Omental fat pad (tissue), 4 donors: ENCODE measurements around the gene SH3GL2. TPM values are rescaled to one million over a fixed set of nuclear protein-coding genes. Genes with fewer than 3 reads are reported as not detected.

ENCODE experiments used
- ATAC-seq: fragments of 150-250 bp; one replicate; pipeline ENCODE4 v1.9.1; 2016; ENCODE audit warnings: mild to moderate bottlenecking, moderate library complexity; ENCODE audit not compliant: low FRiP score
- DNase-seq: peaks from one replicate; pipeline ENCODE4 v3.0.0-alpha.2; 2019; ENCODE audit warnings: low spot score
- CTCF ChIP-seq, 3 donors: fragments of 450-650 bp; IDR thresholded peaks; one replicate each; pipeline ENCODE4 v1.5.1; 2016 to 2017; ENCODE audit warnings: antibody characterized with exemption in 3 of 3, mild to moderate bottlenecking in 3 of 3, moderate library complexity in 2 of 3
- total RNA-seq, 4 donors: library from RNA; depleted of rRNA; stranded (reverse); fragments of >200 nt; gene quantifications; one replicate each; pipeline ENCODE4 v1.1.0, GENCODE V29; 2016

SH3GL2 gene
- total RNA-seq, 4 donors from 2014 or later: 0.24 to 0.56 TPM; not detected in 2

GRCh38 chr9:17669206-17669605 is 90.3 kb downstream of the SH3GL2 start:
- TF ChIP-seq CTCF (IDR thresholded peaks at IDR 0.05): no peak
- no peak for ATAC-seq
- DNase-seq: no peak

GRCh38 chr9:17682684-17683083 is 103.8 kb downstream of the SH3GL2 start:
- DNase-seq (no peak), ATAC-seq (no peak)
- no peak for TF ChIP-seq CTCF (IDR thresholded peaks at IDR 0.05)

GRCh38 chr9:17688834-17689233 is 110.0 kb downstream of the SH3GL2 start:
- ATAC-seq: no peak
- DNase-seq: no peak
- TF ChIP-seq CTCF (IDR thresholded peaks at IDR 0.05): no peak

- DNase-seq: no peak
- no peak for TF ChIP-seq CTCF (IDR thresholded peaks at IDR 0.05)
- no peak for ATAC-seq
These were observed 115.5 kb downstream of the SH3GL2 start for GRCh38 chr9:17694336-17694735.

- DNase-seq (no peak), ATAC-seq (no peak)
- TF ChIP-seq CTCF (IDR thresholded peaks at IDR 0.05): no peak
These were observed 116.6 kb downstream of the SH3GL2 start for GRCh38 chr9:17695482-17695881.

- no peak for ATAC-seq
- no peak for TF ChIP-seq CTCF (IDR thresholded peaks at IDR 0.05)
- DNase-seq: no peak
These were observed 120.9 kb downstream of the SH3GL2 start for GRCh38 chr9:17699615-17700330.

- no peak for DNase-seq
- ATAC-seq: no peak
- TF ChIP-seq CTCF (IDR thresholded peaks at IDR 0.05): no peak
These were observed 127.5 kb downstream of the SH3GL2 start for GRCh38 chr9:17706347-17706746.
